HG03575 (cell line): ENCODE results near the gene NEURL2.

Experiments
- ATAC-seq: cut with Tn5 transposase; IDR thresholded peaks from one replicate; pipeline ENCODE4 v1.9.1; 2021; ENCODE audit not compliant: unreplicated experiment, insufficient number of reproducible peaks, low FRiP score; ENCODE audit errors: extremely low read depth

Gene NEURL2

DNA sequence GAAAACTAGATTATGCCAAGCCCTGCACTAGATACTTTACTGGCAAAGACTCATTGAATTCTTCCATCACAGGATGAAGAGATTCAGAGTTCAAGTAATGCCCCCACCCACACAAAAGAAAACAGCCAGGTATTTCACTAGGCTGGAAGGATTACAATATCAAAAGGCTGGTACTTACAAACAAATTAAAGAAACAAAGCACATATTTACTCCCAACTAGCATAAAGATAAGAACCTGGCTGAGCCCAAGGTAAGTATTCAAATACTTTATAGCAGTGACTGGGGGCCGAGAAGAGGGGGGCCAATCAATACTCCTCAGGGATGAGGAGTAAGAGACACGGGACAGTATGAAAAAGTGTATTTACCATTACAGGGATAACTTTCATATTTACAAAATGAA is 37.5 kb downstream of the NEURL2 start:
- no peak for ATAC-seq

DNA sequence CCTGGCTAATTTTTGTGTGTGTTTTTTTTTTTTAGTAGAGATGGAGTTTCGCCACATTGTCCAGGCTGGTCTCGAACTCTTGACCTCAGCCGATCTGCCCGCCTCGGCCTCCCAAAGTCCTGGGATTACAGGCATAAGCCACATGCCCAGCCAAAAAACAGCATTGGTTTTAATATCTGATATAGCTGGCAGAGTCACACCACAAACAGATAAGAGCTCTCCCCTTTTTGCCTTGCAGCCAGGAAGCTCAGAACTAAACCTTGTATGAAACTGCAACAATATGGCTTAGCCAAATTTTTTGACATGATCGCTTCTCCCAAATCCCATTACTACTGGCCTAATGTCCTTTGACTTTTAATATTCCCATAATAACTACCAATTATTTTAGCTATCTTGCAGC is 38.7 kb downstream of the NEURL2 start:
- no peak for ATAC-seq

DNA sequence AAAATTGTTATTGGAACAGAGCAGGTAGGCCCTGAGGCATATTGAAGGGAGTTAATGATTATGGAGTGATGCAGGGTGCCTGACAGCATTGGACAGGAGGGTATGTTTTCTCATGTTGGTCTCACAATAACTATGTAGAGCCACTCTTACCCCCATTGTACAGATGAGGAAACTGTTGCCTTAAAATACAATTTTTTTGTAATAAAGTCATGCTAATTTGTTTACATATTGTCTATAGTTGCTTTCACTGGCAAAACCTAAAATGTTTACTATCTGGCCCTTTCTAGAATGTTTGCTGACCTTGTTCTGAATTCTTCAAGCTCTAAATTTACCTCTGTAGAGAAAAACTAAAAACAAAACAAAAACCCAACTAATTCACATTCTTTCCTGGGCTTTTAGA is 39.5 kb downstream of the NEURL2 start:
- ATAC-seq = no peak

DNA sequence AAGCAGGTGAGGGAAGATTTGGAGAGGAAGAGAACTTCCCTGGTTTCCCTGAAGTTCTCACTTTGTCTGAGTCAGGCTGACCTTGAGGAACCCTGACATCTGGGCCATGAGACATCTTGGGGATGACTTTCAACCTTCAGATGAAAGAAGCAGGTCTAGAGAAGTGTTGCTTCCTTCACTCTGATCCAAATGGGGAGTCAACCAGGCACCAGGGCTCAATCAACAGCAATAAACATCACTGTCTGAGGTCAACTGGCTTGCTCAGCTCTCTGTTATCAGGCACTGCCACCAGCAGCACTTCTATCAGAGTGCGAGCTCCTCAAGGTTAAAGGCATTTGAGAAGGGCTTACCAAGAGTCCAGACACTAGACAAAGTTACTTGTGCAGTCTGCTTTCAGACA is 40.1 kb downstream of the NEURL2 start:
- ATAC-seq = no peak

DNA sequence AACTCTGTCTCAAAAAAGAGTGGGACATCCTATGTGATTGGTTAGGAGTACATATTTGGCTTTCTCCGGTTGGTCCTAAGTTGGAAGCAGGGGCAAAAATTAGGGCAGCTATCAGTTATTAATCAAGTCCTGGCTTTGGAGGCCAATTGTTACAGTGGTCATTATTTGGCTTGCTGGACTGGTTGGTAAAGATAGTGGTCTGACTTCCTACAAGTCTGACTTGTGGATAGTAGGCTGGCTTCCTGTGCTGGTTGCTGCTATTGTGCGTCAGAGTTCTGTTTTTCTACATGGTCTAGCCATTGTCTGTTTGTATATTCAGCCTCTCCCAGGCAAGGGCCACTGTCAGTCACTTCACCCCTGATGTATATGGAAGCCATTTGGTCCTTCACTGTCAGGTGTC is 40.8 kb downstream of the NEURL2 start:
- ATAC-seq = no peak

DNA sequence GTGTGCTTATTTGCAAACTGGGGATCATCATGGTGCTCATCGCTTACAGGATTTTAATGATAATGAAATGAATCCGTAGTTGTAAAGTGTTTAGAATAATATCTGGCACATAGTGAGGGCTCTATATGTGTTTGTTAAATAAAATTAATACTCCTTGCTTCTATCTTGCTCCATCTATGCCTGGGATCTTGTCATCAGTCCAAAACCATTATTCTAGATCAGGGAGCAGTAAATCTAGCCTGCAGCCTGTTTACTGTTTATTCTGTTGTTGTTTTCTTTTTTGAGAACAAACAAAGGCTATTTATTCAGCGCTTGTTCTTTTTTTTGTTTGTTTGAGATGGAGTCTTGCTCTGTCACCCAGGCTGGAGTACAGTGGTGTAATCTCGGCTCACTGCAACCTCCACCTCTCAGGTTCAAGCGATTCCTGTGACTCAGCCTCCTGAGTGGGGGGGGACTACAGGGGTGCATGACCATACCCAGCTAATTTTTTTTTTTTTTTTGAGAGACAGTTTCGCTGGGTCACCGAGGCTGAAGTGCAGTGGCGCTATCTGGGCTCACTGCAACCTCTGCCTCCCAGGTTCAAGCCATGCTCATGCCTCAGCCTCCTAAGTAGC is 41.9 kb downstream of the NEURL2 start:
- no peak for ATAC-seq

DNA sequence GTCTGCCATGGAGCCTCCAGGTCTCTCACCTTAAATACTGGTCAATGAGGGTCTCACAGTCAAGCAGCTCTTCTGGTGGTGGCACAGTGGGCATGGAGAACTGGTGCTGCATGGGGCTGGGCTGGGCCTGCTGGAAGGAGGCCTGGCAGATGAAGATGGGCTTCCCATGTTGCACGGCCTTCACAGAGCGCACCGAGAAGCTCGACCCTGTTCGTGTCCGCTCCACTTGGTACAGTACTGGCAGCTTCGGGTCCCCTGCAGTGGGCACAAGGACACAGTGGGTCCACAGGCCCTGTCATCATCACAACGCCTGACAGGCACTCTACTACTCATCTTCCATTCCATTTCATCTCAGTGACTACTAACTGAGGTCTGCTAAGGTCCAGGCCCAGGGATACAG is 42.6 kb downstream of the NEURL2 start:
- ATAC-seq = no peak

DNA sequence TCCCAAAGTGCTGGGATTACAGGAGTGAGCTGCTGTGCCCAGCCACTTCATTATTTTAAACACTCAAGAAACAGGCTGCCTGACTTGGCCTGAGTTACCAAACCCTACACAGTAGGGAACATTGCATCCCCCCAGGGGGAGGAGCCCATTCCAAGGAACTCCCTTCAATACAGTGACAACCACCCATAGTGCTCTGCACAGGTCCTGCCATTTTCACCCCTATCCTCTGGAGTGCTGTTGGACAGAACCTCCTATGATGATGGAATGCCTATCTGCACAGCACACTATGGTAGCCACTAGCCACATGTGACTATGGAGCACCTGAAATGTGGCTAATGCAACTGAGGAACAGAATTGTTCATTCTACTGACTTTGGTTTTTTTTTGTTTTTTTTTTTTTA is 45.6 kb downstream of the NEURL2 start:
- ATAC-seq = no peak

DNA sequence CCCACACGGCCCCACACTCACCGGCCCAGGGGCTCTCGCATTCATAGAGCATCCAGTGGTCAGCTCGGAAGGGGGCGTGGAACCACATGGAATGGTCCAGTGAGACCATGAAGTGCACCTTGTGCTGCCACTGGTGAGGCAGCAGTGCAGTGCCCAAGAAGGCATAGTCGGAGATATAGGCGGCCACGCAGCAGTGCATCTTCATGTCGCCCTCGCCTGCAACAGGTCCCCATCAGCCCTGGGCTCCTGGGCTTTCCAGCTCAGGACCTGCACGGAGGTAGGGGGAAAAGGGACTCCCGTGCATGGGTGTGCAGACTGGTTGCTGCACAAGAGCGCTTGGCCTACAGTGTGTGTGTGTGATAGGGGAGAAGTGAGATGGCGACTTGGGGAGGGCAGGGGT is 47.5 kb downstream of the NEURL2 start:
- ATAC-seq = no peak

DNA sequence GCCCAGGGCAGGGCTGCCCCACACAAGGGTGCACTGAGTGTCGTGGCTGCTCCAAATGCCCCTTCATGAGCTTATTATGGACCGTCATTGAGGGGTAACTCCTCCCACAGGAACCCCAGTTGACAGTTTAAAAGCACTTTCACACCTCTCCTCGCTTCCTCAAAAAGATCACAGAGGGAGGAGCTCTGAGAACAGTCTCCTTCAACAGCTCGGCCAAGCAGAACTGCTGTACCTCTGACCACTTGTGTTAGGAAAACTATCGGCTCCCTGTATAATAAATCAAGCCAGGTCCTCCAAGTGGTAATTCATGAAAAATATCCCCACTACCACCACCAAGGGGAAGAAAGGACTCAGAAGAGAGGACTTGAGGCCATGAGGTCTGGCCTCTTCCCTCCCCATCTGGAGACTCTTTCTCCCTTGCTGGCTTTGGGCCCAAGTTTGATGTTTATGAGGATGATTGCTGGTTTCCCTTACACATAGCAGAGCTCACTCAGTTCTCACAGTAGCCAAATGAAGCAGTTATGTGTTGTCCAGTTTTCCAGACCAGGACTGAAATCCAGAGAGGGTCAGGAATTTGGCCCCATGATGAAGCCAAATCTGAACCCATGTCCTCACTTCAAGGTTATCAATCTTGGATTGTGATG is 48.7 kb downstream of the NEURL2 start:
- ATAC-seq = no peak

DNA sequence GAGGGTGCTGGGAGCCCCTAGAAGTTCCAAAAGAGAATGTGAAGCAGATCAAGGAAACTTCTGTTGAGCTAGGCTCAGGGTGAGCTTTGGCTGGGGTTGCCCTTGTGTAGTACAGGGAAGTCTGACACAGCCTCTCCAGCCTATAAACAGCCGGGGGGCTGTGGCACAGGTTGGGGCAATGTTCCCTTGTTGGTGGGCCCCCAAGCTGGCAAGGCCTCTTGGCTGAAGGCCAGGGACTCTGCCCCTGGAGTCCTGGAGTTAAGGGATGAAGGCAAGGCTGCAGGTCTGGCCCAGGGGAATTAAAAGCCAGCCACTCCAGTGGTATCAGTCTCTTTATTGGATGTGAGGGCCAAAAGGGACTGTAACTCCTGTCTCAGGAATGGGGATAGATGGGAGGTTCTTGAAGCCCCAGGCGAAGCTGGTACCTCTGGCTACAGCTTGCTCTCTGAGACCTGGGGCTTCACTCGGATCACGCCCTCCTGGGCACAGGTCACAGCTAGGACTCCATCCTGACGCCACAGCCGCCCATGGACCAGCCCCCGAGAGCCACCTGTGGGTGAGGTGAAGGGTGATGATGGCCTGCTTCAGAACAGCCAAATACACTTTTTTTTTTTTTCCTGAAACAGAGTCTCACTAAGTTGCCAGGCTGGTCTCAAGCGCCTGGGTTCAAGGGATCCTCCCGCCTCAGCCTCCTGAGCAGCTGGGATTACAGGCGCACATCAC is 49.4 kb downstream of the NEURL2 start:
- ATAC-seq = no peak

DNA sequence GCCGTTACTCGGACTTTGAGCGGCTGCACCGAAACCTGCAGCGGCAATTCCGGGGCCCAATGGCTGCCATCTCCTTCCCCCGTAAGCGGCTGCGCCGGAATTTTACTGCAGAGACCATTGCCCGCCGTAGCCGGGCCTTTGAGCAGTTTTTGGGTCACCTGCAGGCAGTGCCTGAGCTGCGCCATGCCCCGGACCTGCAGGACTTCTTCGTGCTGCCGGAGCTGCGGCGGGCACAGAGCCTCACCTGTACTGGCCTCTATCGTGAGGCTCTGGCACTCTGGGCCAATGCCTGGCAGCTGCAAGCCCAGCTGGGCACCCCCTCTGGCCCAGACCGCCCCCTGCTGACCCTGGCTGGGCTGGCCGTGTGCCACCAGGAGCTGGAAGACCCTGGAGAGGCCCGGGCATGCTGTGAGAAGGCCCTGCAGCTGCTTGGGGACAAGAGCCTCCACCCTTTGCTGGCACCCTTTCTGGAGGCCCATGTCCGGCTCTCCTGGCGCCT is 50.3 kb downstream of the NEURL2 start:
- no peak for ATAC-seq
